ENCODE measurements around the gene PEX12.
"Not testable (repeated sequence)": the region's sequence is repeated elsewhere in the genome, so short reads cannot be mapped to it uniquely, and the experiment has no call there.

Gene PEX12

DNA sequence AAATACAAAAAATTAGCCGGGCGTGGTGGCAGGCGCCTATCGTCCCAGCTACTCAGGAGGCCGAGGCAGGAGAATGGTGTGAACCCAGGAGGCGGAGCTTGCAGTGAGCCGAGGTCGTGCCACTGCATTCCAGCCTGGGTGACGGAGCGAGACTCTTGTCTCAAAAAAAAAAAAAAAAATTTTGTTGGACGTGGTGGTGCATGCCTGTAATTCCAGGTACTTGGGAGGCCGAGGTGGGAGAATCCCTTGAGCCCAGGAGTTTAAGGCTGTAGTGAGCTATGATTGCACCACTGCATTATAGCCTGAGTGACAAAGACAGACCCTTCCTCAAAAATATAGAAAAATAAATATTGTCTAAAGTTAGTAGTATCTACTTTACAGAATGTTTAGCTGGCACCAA, 32.4 kb upstream of the PEX12 start:
- ATAC-seq, result not testable (repeated sequence)

DNA sequence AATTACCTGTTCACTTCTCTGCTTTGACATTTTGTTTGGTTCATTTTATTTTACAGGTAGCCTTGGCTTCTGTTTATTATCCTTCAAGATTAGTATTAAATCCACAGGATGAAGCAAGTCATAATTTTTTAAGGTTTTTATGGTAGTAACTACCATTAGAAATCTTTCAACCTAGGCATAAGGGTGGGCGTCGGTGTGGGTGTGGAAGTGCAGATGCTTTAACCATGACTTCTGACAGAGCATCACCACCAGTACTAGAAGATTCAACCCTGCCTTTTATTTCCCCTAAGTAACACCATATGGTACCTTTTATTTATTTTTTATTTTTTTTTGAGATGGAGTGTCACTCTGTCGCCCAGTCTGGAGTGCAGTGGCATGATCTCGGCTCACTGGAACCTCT, 31.5 kb upstream of the PEX12 start:
- ATAC-seq, result no peak
- TF ChIP-seq, protein P1, sequence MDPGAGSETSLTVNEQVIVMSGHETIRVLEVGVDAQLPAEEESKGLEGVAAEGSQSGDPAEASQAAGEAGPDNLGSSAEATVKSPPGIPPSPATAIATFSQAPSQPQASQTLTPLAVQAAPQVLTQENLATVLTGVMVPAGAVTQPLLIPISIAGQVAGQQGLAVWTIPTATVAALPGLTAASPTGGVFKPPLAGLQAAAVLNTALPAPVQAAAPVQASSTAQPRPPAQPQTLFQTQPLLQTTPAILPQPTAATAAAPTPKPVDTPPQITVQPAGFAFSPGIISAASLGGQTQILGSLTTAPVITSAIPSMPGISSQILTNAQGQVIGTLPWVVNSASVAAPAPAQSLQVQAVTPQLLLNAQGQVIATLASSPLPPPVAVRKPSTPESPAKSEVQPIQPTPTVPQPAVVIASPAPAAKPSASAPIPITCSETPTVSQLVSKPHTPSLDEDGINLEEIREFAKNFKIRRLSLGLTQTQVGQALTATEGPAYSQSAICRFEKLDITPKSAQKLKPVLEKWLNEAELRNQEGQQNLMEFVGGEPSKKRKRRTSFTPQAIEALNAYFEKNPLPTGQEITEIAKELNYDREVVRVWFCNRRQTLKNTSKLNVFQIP (CRISPR knock-in tag; IDR thresholded peaks at IDR 0.05; ENCODE audit: borderline replicate concordance, low read depth), result no peak
- no peak for TF ChIP-seq PPARA (CRISPR knock-in tag; IDR thresholded peaks at IDR 0.05; ENCODE audit: borderline replicate concordance)
- TF ChIP-seq CSDC2 (CRISPR knock-in tag; IDR thresholded peaks at IDR 0.05), result no peak
- TF ChIP-seq RARB (CRISPR knock-in tag; IDR thresholded peaks at IDR 0.05), result no peak
- no peak for TF ChIP-seq ISL1 (CRISPR knock-in tag; IDR thresholded peaks at IDR 0.05)
- TF ChIP-seq ZNF70 (CRISPR knock-in tag; IDR thresholded peaks at IDR 0.05), result no peak
- TF ChIP-seq ZC3H10 (CRISPR knock-in tag; IDR thresholded peaks at IDR 0.05), result no peak
- TF ChIP-seq ZNF565 (CRISPR knock-in tag; conservative IDR thresholded peaks at IDR 0.05; ENCODE audit: low read depth), result no peak
- no peak for TF ChIP-seq ZFP30 (CRISPR knock-in tag; IDR thresholded peaks at IDR 0.05)
- TF ChIP-seq SNAI2 (CRISPR knock-in tag; IDR thresholded peaks at IDR 0.05), result no peak
- TF ChIP-seq TCF4 (CRISPR knock-in tag; IDR thresholded peaks at IDR 0.05; ENCODE audit: borderline replicate concordance), result no peak
- TF ChIP-seq OSR1 (CRISPR knock-in tag; IDR thresholded peaks at IDR 0.05), result no peak
- TF ChIP-seq, protein P2, sequence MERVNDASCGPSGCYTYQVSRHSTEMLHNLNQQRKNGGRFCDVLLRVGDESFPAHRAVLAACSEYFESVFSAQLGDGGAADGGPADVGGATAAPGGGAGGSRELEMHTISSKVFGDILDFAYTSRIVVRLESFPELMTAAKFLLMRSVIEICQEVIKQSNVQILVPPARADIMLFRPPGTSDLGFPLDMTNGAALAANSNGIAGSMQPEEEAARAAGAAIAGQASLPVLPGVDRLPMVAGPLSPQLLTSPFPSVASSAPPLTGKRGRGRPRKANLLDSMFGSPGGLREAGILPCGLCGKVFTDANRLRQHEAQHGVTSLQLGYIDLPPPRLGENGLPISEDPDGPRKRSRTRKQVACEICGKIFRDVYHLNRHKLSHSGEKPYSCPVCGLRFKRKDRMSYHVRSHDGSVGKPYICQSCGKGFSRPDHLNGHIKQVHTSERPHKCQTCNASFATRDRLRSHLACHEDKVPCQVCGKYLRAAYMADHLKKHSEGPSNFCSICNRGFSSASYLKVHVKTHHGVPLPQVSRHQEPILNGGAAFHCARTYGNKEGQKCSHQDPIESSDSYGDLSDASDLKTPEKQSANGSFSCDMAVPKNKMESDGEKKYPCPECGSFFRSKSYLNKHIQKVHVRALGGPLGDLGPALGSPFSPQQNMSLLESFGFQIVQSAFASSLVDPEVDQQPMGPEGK (CRISPR knock-in tag; IDR thresholded peaks at IDR 0.05; ENCODE audit: borderline replicate concordance), result no peak

DNA sequence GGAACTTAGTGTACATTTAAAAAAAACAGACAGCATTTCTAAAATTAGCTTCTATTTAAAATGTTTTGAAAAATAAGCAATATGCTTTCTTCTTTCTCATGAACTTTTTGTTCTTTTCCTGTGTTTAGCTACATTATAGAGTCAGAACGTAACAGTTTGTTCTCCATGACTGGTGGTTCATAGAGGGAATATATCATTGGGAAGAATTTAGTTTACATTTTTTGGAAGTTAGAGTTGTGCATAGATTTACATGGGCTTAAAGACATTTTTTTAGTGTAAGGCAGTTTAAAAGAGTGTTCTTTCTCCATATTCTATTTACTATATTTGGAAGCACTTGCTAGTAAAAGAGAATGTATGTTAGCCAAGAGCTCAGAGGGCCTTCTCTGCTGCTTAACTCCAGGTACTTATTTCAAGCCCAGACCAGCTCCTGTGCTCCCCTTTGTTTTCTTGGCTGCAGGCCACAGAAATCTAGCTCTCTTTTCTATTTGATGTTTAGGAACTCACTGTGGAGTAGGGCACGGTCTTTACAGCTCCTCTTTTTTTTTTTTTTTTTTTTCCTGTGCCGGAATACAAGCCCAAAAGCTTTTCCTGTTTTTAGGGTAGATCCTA, 29.0 kb upstream of the PEX12 start:
- ATAC-seq, result no peak
- TF ChIP-seq BACH2 (CRISPR knock-in tag; IDR thresholded peaks at IDR 0.05; ENCODE audit: borderline replicate concordance), result no peak
- TF ChIP-seq ARNTL (CRISPR knock-in tag; IDR thresholded peaks at IDR 0.05; ENCODE audit: borderline replicate concordance, low read depth), result no peak
- TF ChIP-seq ESRRG (CRISPR knock-in tag; IDR thresholded peaks at IDR 0.05), result no peak
- no peak for TF ChIP-seq OSR1 (CRISPR knock-in tag; IDR thresholded peaks at IDR 0.05)
- no peak for TF ChIP-seq CSDC2 (CRISPR knock-in tag; IDR thresholded peaks at IDR 0.05)
- TF ChIP-seq, protein P2 (CRISPR knock-in tag; IDR thresholded peaks at IDR 0.05; ENCODE audit: borderline replicate concordance), result no peak
- TF ChIP-seq, protein P3, sequence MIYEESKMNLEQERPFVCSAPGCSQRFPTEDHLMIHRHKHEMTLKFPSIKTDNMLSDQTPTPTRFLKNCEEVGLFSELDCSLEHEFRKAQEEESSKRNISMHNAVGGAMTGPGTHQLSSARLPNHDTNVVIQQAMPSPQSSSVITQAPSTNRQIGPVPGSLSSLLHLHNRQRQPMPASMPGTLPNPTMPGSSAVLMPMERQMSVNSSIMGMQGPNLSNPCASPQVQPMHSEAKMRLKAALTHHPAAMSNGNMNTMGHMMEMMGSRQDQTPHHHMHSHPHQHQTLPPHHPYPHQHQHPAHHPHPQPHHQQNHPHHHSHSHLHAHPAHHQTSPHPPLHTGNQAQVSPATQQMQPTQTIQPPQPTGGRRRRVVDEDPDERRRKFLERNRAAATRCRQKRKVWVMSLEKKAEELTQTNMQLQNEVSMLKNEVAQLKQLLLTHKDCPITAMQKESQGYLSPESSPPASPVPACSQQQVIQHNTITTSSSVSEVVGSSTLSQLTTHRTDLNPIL (CRISPR knock-in tag; IDR thresholded peaks at IDR 0.05; ENCODE audit: low read depth), result no peak
- TF ChIP-seq RARB (CRISPR knock-in tag; IDR thresholded peaks at IDR 0.05), result no peak
- no peak for TF ChIP-seq TOX (CRISPR knock-in tag; IDR thresholded peaks at IDR 0.05; ENCODE audit: borderline replicate concordance)
- no peak for TF ChIP-seq ZFP30 (CRISPR knock-in tag; IDR thresholded peaks at IDR 0.05)
- TF ChIP-seq TCF4 (CRISPR knock-in tag; IDR thresholded peaks at IDR 0.05; ENCODE audit: borderline replicate concordance), result no peak
- no peak for TF ChIP-seq ZC3H10 (CRISPR knock-in tag; IDR thresholded peaks at IDR 0.05)
- TF ChIP-seq ISL1 (CRISPR knock-in tag; IDR thresholded peaks at IDR 0.05), result no peak
- TF ChIP-seq ZNF70 (CRISPR knock-in tag; IDR thresholded peaks at IDR 0.05), result no peak
- TF ChIP-seq, protein P4, sequence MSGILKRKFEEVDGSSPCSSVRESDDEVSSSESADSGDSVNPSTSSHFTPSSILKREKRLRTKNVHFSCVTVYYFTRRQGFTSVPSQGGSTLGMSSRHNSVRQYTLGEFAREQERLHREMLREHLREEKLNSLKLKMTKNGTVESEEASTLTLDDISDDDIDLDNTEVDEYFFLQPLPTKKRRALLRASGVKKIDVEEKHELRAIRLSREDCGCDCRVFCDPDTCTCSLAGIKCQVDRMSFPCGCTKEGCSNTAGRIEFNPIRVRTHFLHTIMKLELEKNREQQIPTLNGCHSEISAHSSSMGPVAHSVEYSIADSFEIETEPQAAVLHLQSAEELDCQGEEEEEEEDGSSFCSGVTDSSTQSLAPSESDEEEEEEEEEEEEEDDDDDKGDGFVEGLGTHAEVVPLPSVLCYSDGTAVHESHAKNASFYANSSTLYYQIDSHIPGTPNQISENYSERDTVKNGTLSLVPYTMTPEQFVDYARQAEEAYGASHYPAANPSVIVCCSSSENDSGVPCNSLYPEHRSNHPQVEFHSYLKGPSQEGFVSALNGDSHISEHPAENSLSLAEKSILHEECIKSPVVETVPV (CRISPR knock-in tag; IDR thresholded peaks at IDR 0.05), result no peak
- TF ChIP-seq, protein P5, sequence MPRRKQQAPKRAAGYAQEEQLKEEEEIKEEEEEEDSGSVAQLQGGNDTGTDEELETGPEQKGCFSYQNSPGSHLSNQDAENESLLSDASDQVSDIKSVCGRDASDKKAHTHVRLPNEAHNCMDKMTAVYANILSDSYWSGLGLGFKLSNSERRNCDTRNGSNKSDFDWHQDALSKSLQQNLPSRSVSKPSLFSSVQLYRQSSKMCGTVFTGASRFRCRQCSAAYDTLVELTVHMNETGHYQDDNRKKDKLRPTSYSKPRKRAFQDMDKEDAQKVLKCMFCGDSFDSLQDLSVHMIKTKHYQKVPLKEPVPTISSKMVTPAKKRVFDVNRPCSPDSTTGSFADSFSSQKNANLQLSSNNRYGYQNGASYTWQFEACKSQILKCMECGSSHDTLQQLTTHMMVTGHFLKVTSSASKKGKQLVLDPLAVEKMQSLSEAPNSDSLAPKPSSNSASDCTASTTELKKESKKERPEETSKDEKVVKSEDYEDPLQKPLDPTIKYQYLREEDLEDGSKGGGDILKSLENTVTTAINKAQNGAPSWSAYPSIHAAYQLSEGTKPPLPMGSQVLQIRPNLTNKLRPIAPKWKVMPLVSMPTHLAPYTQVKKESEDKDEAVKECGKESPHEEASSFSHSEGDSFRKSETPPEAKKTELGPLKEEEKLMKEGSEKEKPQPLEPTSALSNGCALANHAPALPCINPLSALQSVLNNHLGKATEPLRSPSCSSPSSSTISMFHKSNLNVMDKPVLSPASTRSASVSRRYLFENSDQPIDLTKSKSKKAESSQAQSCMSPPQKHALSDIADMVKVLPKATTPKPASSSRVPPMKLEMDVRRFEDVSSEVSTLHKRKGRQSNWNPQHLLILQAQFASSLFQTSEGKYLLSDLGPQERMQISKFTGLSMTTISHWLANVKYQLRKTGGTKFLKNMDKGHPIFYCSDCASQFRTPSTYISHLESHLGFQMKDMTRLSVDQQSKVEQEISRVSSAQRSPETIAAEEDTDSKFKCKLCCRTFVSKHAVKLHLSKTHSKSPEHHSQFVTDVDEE (CRISPR knock-in tag; IDR thresholded peaks at IDR 0.05), result no peak

Measured in SK-N-SH treated with all-trans-retinoic acid at 6 μM for 48 hours (cell line).